Loucy (cell line): Measurements from ENCODE around the gene SELENOO.

Experiments used
- H2AFZ ChIP-seq: fragments of 200-600 bp; sonication (generic); 2 replicates; pipeline ENCODE4 v1.6.0; 2016; ENCODE audit warnings: antibody characterized with exemption, mild to moderate bottlenecking, low read length, moderate library complexity
- H3F3A ChIP-seq: fragments of 200-600 bp; 2 replicates; pipeline ENCODE4 v1.6.0; 2016; ENCODE audit warnings: antibody characterized with exemption, low read depth, mild to moderate bottlenecking
- H3K27me3 ChIP-seq: fragments of 200-600 bp; sonication (generic); 2 replicates; pipeline ENCODE4 v1.6.1; 2014; ENCODE audit warnings: low read length, mild to moderate bottlenecking; ENCODE audit not compliant: insufficient read depth, poor library complexity, severe bottlenecking
- H3K36me3 ChIP-seq: fragments of 200-600 bp; sonication (generic); 2 replicates; pipeline ENCODE4 v1.6.1; 2016; ENCODE audit warnings: low read length; ENCODE audit not compliant: insufficient read depth
- H3K4me1 ChIP-seq: fragments of 200-600 bp; sonication (generic); 2 replicates; pipeline ENCODE4 v1.5.1; 2014; ENCODE audit warnings: low read length, mild to moderate bottlenecking; ENCODE audit not compliant: insufficient read depth, poor library complexity, severe bottlenecking
- H3K4me2 ChIP-seq: fragments of 200-600 bp; sonication (generic); 2 replicates; pipeline ENCODE4 v1.6.0; 2014; ENCODE audit warnings: antibody characterized with exemption, low read length, low read depth, mild to moderate bottlenecking; ENCODE audit not compliant: poor library complexity, severe bottlenecking
- H3K4me3 ChIP-seq: fragments of 200-600 bp; sonication (generic); 2 replicates; pipeline ENCODE4 v1.5.1; 2014; ENCODE audit warnings: low read length, mild to moderate bottlenecking, mixed read lengths; ENCODE audit not compliant: poor library complexity, severe bottlenecking
- H3K79me2 ChIP-seq: fragments of 200-600 bp; sonication (generic); 2 replicates; pipeline ENCODE4 v1.6.1; 2014; ENCODE audit warnings: low read length; ENCODE audit not compliant: insufficient read depth
- H3K9ac ChIP-seq: fragments of 200-600 bp; sonication (generic); 2 replicates; pipeline ENCODE4 v1.6.0; 2014; ENCODE audit warnings: mild to moderate bottlenecking, low read depth, low read length, moderate library complexity; ENCODE audit not compliant: poor library complexity, severe bottlenecking
- H3K9me2 ChIP-seq: fragments of 200-600 bp; sonication (generic); replicated peaks from 2 replicates; pipeline ENCODE4 v1.6.1; 2016; ENCODE audit warnings: low read depth, low read length, mixed read lengths
- H3K9me3 ChIP-seq: fragments of 200-600 bp; sonication (generic); 2 replicates; pipeline ENCODE4 v1.6.1; 2014; ENCODE audit warnings: mild to moderate bottlenecking, antibody characterized with exemption, low read length, low read depth; ENCODE audit not compliant: insufficient read depth
- H4K20me1 ChIP-seq: fragments of 200-600 bp; sonication (generic); 2 replicates; pipeline ENCODE4 v1.6.0; 2014; ENCODE audit warnings: antibody characterized with exemption, low read length, mild to moderate bottlenecking; ENCODE audit not compliant: insufficient read depth, poor library complexity, severe bottlenecking
- EZH2phosphoT487 ChIP-seq: fragments of 200-600 bp; IDR thresholded peaks from 2 replicates; pipeline ENCODE4 v1.6.1; 2018; ENCODE audit warnings: antibody characterized with exemption, mild to moderate bottlenecking, moderate library complexity, borderline replicate concordance
- TF ChIP-seq, protein P1 (sequence below): fragments of 200-600 bp; sonication (generic); conservative IDR thresholded peaks from 2 replicates; pipeline ENCODE4 v1.5.1; 2014; ENCODE audit warnings: mild to moderate bottlenecking, antibody characterized with exemption, low read length

Gene SELENOO

GRCh38 chr22:50197856-50198623 lies 2.8 kb upstream of the SELENOO start:
- Histone ChIP-seq H3K36me3 (peaks cover 22% of the 10 kb centered on the region; the same call in 1 of the 2 replicates), H4K20me1 (peaks cover 19% of the 10 kb centered on the region)

GRCh38 chr22:50198624-50199017 lies 2.2 kb upstream of the SELENOO start:
- Histone ChIP-seq H3K4me3 (no peak overlapping the region), H3K36me3 (peaks cover 19% of the 10 kb centered on the region; the same call in 1 of the 2 replicates), H4K20me1 (peaks cover 19% of the 10 kb centered on the region), H3K4me1 (peaks cover 10% of the 10 kb centered on the region), H3K9ac (no peak overlapping the region), H3K27me3 (no peaks in the 10 kb centered on the region), H3K4me2 (no peak overlapping the region), H3K9me3 (no peaks in the 10 kb centered on the region), H2AFZ (no peak overlapping the region), H3K9me2 (no peaks in the 10 kb centered on the region), H3K79me2 (peaks cover 38% of the 10 kb centered on the region), H3F3A (no peaks in the 10 kb centered on the region)
- TF ChIP-seq, protein P1, sequence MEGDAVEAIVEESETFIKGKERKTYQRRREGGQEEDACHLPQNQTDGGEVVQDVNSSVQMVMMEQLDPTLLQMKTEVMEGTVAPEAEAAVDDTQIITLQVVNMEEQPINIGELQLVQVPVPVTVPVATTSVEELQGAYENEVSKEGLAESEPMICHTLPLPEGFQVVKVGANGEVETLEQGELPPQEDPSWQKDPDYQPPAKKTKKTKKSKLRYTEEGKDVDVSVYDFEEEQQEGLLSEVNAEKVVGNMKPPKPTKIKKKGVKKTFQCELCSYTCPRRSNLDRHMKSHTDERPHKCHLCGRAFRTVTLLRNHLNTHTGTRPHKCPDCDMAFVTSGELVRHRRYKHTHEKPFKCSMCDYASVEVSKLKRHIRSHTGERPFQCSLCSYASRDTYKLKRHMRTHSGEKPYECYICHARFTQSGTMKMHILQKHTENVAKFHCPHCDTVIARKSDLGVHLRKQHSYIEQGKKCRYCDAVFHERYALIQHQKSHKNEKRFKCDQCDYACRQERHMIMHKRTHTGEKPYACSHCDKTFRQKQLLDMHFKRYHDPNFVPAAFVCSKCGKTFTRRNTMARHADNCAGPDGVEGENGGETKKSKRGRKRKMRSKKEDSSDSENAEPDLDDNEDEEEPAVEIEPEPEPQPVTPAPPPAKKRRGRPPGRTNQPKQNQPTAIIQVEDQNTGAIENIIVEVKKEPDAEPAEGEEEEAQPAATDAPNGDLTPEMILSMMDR = no peak
- no peak for TF ChIP-seq EZH2phosphoT487

More at GRCh38 chr22:50197856-50198623, 2.8 kb upstream of the SELENOO start:
- Histone ChIP-seq H2AFZ (no peak overlapping the region), H3F3A (no peaks in the 10 kb centered on the region), H3K4me3 (no peak overlapping the region), H3K27me3 (no peaks in the 10 kb centered on the region), H3K79me2 (peaks cover 40% of the 10 kb centered on the region), H3K4me2 (no peak overlapping the region), H3K9me2 (no peaks in the 10 kb centered on the region), H3K9me3 (no peaks in the 10 kb centered on the region), H3K9ac (no peak overlapping the region), H3K4me1 (peaks cover 15% of the 10 kb centered on the region)
- TF ChIP-seq, protein P1 = no peak
- no peak for TF ChIP-seq EZH2phosphoT487

- Histone ChIP-seq H3K27me3 (no peaks in the 10 kb centered on the region), H2AFZ (no peak overlapping the region), H3K4me1 (peaks cover 10% of the 10 kb centered on the region), H3F3A (no peaks in the 10 kb centered on the region), H4K20me1 (peaks cover 19% of the 10 kb centered on the region), H3K9ac (no peak overlapping the region), H3K79me2 (peaks cover 31% of the 10 kb centered on the region), H3K9me3 (no peaks in the 10 kb centered on the region), H3K36me3 (peaks cover 16% of the 10 kb centered on the region; the same call in 1 of the 2 replicates), H3K4me3 (no peak overlapping the region), H3K4me2 (no peak overlapping the region), H3K9me2 (no peaks in the 10 kb centered on the region)
- no peak for TF ChIP-seq EZH2phosphoT487
- TF ChIP-seq, protein P1 = no peak
Observed at GRCh38 chr22:50199251-50199721, 1.5 kb upstream of the SELENOO start.
